ENCODE results near the gene COL6A3.

The COL6A3 gene

GRCh38 chr2:237291138-237291792 is 122.7 kb downstream of the COL6A3 start:
- DNase-seq = peak; percentile 92

GRCh38 chr2:237290261-237290660 is 123.7 kb downstream of the COL6A3 start:
- no peak for DNase-seq

- DNase-seq = no peak
These were observed 124.8 kb downstream of the COL6A3 start for GRCh38 chr2:237289139-237289538.

GRCh38 chr2:237287872-237288271 is 126.1 kb downstream of the COL6A3 start:
- no peak for DNase-seq

- no peak for DNase-seq
These were observed 130.6 kb downstream of the COL6A3 start for GRCh38 chr2:237283131-237283928.

- DNase-seq = no peak
These were observed 131.3 kb downstream of the COL6A3 start for GRCh38 chr2:237282568-237283128.

GRCh38 chr2:237281836-237282306 is 132.1 kb downstream of the COL6A3 start:
- DNase-seq = no peak

GRCh38 chr2:237280939-237281338 is 133.0 kb downstream of the COL6A3 start:
- no peak for DNase-seq

GRCh38 chr2:237280229-237280628 is 133.7 kb downstream of the COL6A3 start:
- DNase-seq = no peak

- DNase-seq = no peak
These were observed 134.8 kb downstream of the COL6A3 start for GRCh38 chr2:237279012-237279768.

GRCh38 chr2:237278568-237278967 is 135.4 kb downstream of the COL6A3 start:
- no peak for DNase-seq

- DNase-seq = no peak
These were observed 137.1 kb downstream of the COL6A3 start for GRCh38 chr2:237276716-237277490.
